CD4-positive, CD25-positive, alpha-beta regulatory T cell (primary cell): ENCODE data around the gene BICC1. TPM values are rescaled to one million over a fixed set of nuclear protein-coding genes. Genes with fewer than 3 reads are reported as not detected.

Source experiments
- ATAC-seq, 2 donors: fragments of 150-1000 bp; cut with Tn5 transposase; one replicate each; pipeline ENCODE4 v1.10.0; 2021; ENCODE audit warnings: low read depth in 2 of 2, moderate number of reproducible peaks in 2 of 2, moderate library complexity in 1 of 2
- DNase-seq, 3 donors: peaks; one replicate each; pipeline versions ENCODE4 v3.0.0 to v3.0.0-alpha.2; 2012 to 2022; ENCODE audit warnings: mixed read lengths in 1 of 3
- H3K27ac ChIP-seq: one replicate; pipeline ENCODE4 v1.7.0; 2013; ENCODE audit warnings: mild to moderate bottlenecking, low read length; ENCODE audit not compliant: insufficient read depth, poor library complexity, severe bottlenecking
- H3K27me3 ChIP-seq: one replicate; pipeline ENCODE4 v1.7.0; 2013; ENCODE audit warnings: low read length; ENCODE audit not compliant: control insufficient read depth, insufficient read depth
- H3K36me3 ChIP-seq: one replicate; pipeline ENCODE4 v1.7.0; 2013; ENCODE audit warnings: mild to moderate bottlenecking, low read length, moderate library complexity; ENCODE audit not compliant: control insufficient read depth, insufficient read depth
- H3K4me1 ChIP-seq: 2 replicates; pipeline ENCODE4 v1.7.0; 2013; ENCODE audit warnings: mild to moderate bottlenecking, low read length; ENCODE audit not compliant: insufficient read depth, control insufficient read depth, poor library complexity, severe bottlenecking
- H3K4me3 ChIP-seq: one replicate; pipeline ENCODE4 v1.7.0; 2013; ENCODE audit warnings: low read depth, mild to moderate bottlenecking, low read length, moderate library complexity
- H3K9me3 ChIP-seq, 2 experiments: 1 replicate in 1 of 2; 2 replicates in 1 of 2; pipeline ENCODE4 v1.7.0; 2013; ENCODE audit warnings: low read length in 2 of 2, mild to moderate bottlenecking in 1 of 2, moderate library complexity in 1 of 2; ENCODE audit not compliant: control insufficient read depth in 2 of 2
- H3K27ac Mint-ChIP-seq, 3 donors: one replicate each; pipeline ENCODE4 v1.8.0; 2020 to 2022; ENCODE audit warnings: mild to moderate bottlenecking in 3 of 3, mixed read lengths in 3 of 3, moderate library complexity in 2 of 3
- H3K27me3 Mint-ChIP-seq: one replicate; pipeline ENCODE4 v1.8.0; 2022; ENCODE audit warnings: mild to moderate bottlenecking, mixed read lengths
- H3K36me3 Mint-ChIP-seq: one replicate; pipeline ENCODE4 v1.8.0; 2020; ENCODE audit warnings: mixed read lengths
- H3K4me1 Mint-ChIP-seq, 4 donors: one replicate each; pipeline ENCODE4 v1.8.0; 2020 to 2022; ENCODE audit warnings: mixed read lengths in 4 of 4, mild to moderate bottlenecking in 1 of 4
- H3K4me3 Mint-ChIP-seq, 4 donors: one replicate each; pipeline ENCODE4 v1.8.0; 2020 to 2022; ENCODE audit warnings: mild to moderate bottlenecking in 4 of 4, mixed read lengths in 4 of 4, moderate library complexity in 3 of 4
- H3K9me3 Mint-ChIP-seq, 7 donors: one replicate each; pipeline ENCODE4 v1.8.0; 2020 to 2022; ENCODE audit warnings: mixed read lengths in 7 of 7, mild to moderate bottlenecking in 3 of 7, moderate library complexity in 2 of 7
- polyA plus RNA-seq, 4 donors: library from polyadenylated mRNA; unstranded; fragments of 300-500 nt; fragmentation: Illumina TruSeq; gene quantifications; one replicate each; pipeline ENCODE4 v1.2.3, GENCODE V29; 2021
- total RNA-seq: library from RNA; stranded (reverse); gene quantifications from one replicate; pipeline ENCODE4 v1.2.3, GENCODE V29; 2022

Gene BICC1
- total and polyA plus RNA-seq, 5 donors from 2014 or later = 0.20 TPM; not detected in 4

- Histone ChIP-seq H3K9me3 (no peaks in the 10 kb centered on the region), H3K4me3 (no peak overlapping the region), H3K27me3 (no peaks in the 10 kb centered on the region), H3K36me3 (no peaks in the 10 kb centered on the region), H3K27ac (no peak overlapping the region), H3K4me1 (no peaks in the 10 kb centered on the region)
- no peak overlapping the region for H3K4me3 Mint-ChIP-seq
- no peak overlapping the region for H3K27ac Mint-ChIP-seq
- H3K27me3 Mint-ChIP-seq = no peaks in the 10 kb centered on the region
- H3K4me1 Mint-ChIP-seq = no peaks in the 10 kb centered on the region
- ATAC-seq (no peak), DNase-seq (no peak)
- H3K36me3 Mint-ChIP-seq = no peaks in the 10 kb centered on the region
- peaks cover 0 to 1% (median 0%) of the 10 kb centered on the region in 7 donors for H3K9me3 Mint-ChIP-seq
Measured at GRCh38 chr10:58840840-58841435, 328.3 kb downstream of the BICC1 start.

DNA sequence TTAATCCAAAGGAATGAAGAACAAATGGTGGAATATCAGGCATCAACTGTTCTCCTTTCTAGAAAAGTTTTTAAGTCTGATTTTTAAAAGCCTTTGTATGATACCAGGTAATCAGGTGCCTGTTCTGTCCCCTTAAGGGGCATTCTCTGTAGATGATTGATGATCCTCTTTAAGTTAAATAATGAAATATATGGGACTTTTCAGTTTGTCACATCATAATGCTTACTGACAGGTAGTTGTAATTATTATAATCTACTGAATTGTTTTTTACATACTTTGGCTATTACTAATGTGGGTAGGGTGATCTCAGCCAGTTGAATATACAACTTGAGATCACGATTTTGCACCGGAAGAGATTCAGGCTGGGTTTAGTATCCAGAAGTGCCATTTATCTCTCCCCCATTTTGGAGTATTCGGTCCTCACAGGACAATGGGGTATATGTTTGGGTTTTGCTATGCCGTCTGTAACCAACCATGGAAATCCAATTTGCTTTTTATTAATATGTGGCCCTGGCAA lies 330.2 kb downstream of the BICC1 start:
- H3K4me3 Mint-ChIP-seq = no peak overlapping the region
- peaks cover 0 to 2% (median 0%) of the 10 kb centered on the region in 7 donors for H3K9me3 Mint-ChIP-seq
- DNase-seq = no peak
- H3K36me3 ChIP-seq = no peaks in the 10 kb centered on the region
- H3K27me3 Mint-ChIP-seq = no peaks in the 10 kb centered on the region
- H3K9me3 ChIP-seq = no peaks in the 10 kb centered on the region
- no peak for ATAC-seq
- no peak overlapping the region for H3K27ac ChIP-seq
- no peak overlapping the region for H3K27ac Mint-ChIP-seq
- no peaks in the 10 kb centered on the region for H3K27me3 ChIP-seq
- H3K4me1 Mint-ChIP-seq = no peaks in the 10 kb centered on the region
- no peaks in the 10 kb centered on the region for H3K4me1 ChIP-seq
- no peak overlapping the region for H3K4me3 ChIP-seq
- no peaks in the 10 kb centered on the region for H3K36me3 Mint-ChIP-seq

DNA sequence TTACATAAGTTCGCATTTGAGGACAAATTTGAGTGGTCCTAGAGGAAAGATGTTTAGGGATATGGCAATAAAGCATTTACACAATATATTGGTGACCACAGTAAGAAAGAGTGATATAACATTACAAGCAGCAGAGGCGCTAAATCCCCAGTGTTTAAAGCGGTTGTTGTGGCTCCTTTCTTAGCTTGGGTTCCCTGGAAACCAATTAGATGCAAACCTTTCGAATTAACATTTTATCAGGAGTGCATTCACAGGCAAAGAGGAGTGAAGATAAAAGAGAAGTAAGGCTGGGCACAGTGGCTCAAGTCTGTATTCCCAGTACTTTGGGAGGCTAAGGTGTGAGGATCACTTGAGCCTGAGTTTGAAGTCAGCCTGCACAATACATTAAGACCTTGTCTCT lies 331.1 kb downstream of the BICC1 start:
- Histone ChIP-seq H3K36me3 (no peaks in the 10 kb centered on the region), H3K9me3 (no peaks in the 10 kb centered on the region), H3K4me1 (no peaks in the 10 kb centered on the region), H3K27ac (no peak overlapping the region), H3K4me3 (no peak overlapping the region), H3K27me3 (no peaks in the 10 kb centered on the region)
- Mint-ChIP-seq H3K36me3 (no peaks in the 10 kb centered on the region), H3K4me1 (no peaks in the 10 kb centered on the region), H3K27me3 (no peaks in the 10 kb centered on the region), H3K4me3 (no peak overlapping the region), H3K27ac (no peak overlapping the region), H3K9me3 (peaks cover 0 to 2% (median 0%) of the 10 kb centered on the region in 7 donors)
- DNase-seq (no peak), ATAC-seq (no peak)

- Mint-ChIP-seq H3K4me1 (no peaks in the 10 kb centered on the region), H3K27ac (no peak overlapping the region), H3K4me3 (no peak overlapping the region), H3K27me3 (no peaks in the 10 kb centered on the region), H3K36me3 (no peaks in the 10 kb centered on the region), H3K9me3 (peaks cover 0 to 2% (median 0%) of the 10 kb centered on the region in 7 donors)
- no peak overlapping the region for H3K4me3 ChIP-seq
- H3K27ac ChIP-seq = no peak overlapping the region
- H3K27me3 ChIP-seq = no peaks in the 10 kb centered on the region
- H3K9me3 ChIP-seq = no peaks in the 10 kb centered on the region
- H3K4me1 ChIP-seq = no peaks in the 10 kb centered on the region
- H3K36me3 ChIP-seq = no peaks in the 10 kb centered on the region
- DNase-seq = no peak
- ATAC-seq = no peak
Measured at GRCh38 chr10:58844680-58845079, 332.0 kb downstream of the BICC1 start.

GRCh38 chr10:58846856-58847255 lies 334.2 kb downstream of the BICC1 start:
- no peaks in the 10 kb centered on the region for H3K36me3 ChIP-seq
- peaks cover 0 to 2% (median 0%) of the 10 kb centered on the region in 7 donors for H3K9me3 Mint-ChIP-seq
- H3K4me1 Mint-ChIP-seq = no peaks in the 10 kb centered on the region
- H3K4me3 Mint-ChIP-seq = no peak overlapping the region
- DNase-seq (no peak), ATAC-seq (no peak)
- no peaks in the 10 kb centered on the region for H3K36me3 Mint-ChIP-seq
- H3K4me3 ChIP-seq = no peak overlapping the region
- H3K27ac Mint-ChIP-seq = no peak overlapping the region
- no peaks in the 10 kb centered on the region for H3K9me3 ChIP-seq
- no peaks in the 10 kb centered on the region for H3K4me1 ChIP-seq
- H3K27me3 Mint-ChIP-seq = no peaks in the 10 kb centered on the region
- H3K27ac ChIP-seq = no peak overlapping the region
- no peaks in the 10 kb centered on the region for H3K27me3 ChIP-seq

DNA sequence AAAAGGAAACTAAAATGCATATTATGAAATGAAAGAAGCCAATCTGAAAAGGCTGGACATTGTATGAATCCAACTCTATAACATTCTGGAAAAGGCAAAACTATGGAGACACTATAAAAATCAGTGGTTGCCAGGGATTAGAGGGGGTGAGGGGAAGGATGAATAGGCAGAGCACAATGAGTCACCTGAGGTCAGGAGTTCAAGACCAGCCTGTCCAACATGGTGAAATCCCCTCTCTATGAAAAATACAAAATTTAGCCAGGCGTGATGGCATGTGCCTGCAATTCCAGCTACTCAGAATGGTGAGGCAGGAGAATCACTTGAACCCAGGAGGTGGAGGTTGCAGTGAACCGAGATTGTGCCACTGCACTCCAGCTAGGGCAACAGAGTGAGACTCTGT lies 338.9 kb downstream of the BICC1 start:
- no peaks in the 10 kb centered on the region for H3K4me1 ChIP-seq
- no peaks in the 10 kb centered on the region for H3K27me3 ChIP-seq
- ATAC-seq (no peak), DNase-seq (no peak)
- H3K4me3 Mint-ChIP-seq = no peak overlapping the region
- H3K9me3 ChIP-seq = no peaks in the 10 kb centered on the region
- H3K4me1 Mint-ChIP-seq = no peaks in the 10 kb centered on the region
- H3K27ac ChIP-seq = no peak overlapping the region
- no peaks in the 10 kb centered on the region for H3K36me3 Mint-ChIP-seq
- H3K27me3 Mint-ChIP-seq = no peaks in the 10 kb centered on the region
- H3K9me3 Mint-ChIP-seq = no peaks in the 10 kb centered on the region
- H3K4me3 ChIP-seq = no peak overlapping the region
- no peaks in the 10 kb centered on the region for H3K36me3 ChIP-seq
- H3K27ac Mint-ChIP-seq = no peak overlapping the region

DNA sequence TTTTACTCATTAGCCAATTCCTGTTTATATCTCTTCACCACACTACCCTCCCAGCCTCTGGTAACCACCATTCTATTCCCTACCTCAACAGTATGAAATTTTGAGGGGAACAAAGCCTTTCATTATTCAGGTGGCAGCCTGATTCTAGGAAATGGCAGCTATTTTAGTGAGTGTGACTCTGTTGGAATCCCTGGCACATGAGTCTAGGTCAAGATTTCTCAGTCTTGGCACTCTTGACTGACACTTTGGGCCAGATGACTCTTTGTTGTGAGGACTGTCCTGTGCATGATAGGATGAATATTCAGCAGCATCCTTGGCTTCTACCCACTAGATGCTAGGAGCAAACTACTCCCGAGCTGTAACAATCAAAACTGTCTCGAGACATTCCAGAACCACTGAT lies 341.0 kb downstream of the BICC1 start:
- DNase-seq (no peak), ATAC-seq (no peak)
- H3K27me3 Mint-ChIP-seq = no peaks in the 10 kb centered on the region
- H3K4me3 Mint-ChIP-seq = no peak overlapping the region
- no peaks in the 10 kb centered on the region for H3K4me1 Mint-ChIP-seq
- Histone ChIP-seq H3K9me3 (no peaks in the 10 kb centered on the region), H3K4me1 (no peaks in the 10 kb centered on the region), H3K27ac (no peak overlapping the region), H3K27me3 (no peaks in the 10 kb centered on the region), H3K4me3 (no peak overlapping the region), H3K36me3 (no peaks in the 10 kb centered on the region)
- no peaks in the 10 kb centered on the region for H3K36me3 Mint-ChIP-seq
- peaks cover 0 to 6% (median 2%) of the 10 kb centered on the region in 7 donors for H3K9me3 Mint-ChIP-seq
- no peak overlapping the region for H3K27ac Mint-ChIP-seq

DNA sequence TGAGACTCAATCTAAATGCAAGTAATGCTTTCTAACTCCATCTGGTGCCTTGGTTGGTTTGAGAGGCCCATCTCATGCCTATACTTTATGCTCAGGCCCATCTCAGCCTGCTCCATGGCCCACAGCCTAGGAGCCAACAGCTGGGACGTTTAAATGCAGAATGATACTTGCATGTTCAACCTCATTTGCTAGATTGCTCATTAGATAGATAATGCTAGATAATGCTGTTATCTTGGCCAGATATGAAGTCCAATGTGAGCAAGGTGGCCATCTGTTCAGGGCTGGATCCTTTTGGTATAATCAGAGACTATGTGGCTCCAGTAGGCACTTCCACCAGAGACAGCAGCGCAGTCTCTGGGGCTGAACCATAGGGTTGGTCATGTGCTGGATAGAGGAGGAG lies 342.1 kb downstream of the BICC1 start:
- Histone ChIP-seq H3K4me3 (no peak overlapping the region), H3K4me1 (no peaks in the 10 kb centered on the region), H3K27ac (no peak overlapping the region), H3K36me3 (no peaks in the 10 kb centered on the region), H3K9me3 (no peaks in the 10 kb centered on the region), H3K27me3 (no peaks in the 10 kb centered on the region)
- peaks cover 0 to 6% (median 3%) of the 10 kb centered on the region in 7 donors for H3K9me3 Mint-ChIP-seq
- no peak overlapping the region for H3K27ac Mint-ChIP-seq
- no peak for ATAC-seq
- H3K36me3 Mint-ChIP-seq = no peaks in the 10 kb centered on the region
- no peaks in the 10 kb centered on the region for H3K27me3 Mint-ChIP-seq
- no peak overlapping the region for H3K4me3 Mint-ChIP-seq
- DNase-seq = no peak
- no peaks in the 10 kb centered on the region for H3K4me1 Mint-ChIP-seq
